GM18508 (cell line): ENCODE data around the gene TNNI2.

Experiments
- ATAC-seq: cut with Tn5 transposase; IDR thresholded peaks from one replicate; pipeline ENCODE4 v1.9.1; 2021; ENCODE audit warnings: moderate number of reproducible peaks; ENCODE audit not compliant: insufficient read depth, unreplicated experiment

Gene TNNI2

GRCh38 chr11:1832211-1832919, 6.4 kb upstream of the TNNI2 start:
- no peak for ATAC-seq

GRCh38 chr11:1832920-1833295, 5.9 kb upstream of the TNNI2 start:
- ATAC-seq: no peak

GRCh38 chr11:1834062-1834610, 4.6 kb upstream of the TNNI2 start:
- ATAC-seq: no peak

- ATAC-seq: no peak
These were observed 3.8 kb upstream of the TNNI2 start, which contains the start of gene SYT8 for GRCh38 chr11:1834779-1835670. Gene SYT8 (plus strand): TSS chr11:1834990. CDS start chr11:1835106, 116 bp downstream.

GRCh38 chr11:1835671-1836010, 3.1 kb upstream of the TNNI2 start:
- no peak for ATAC-seq

GRCh38 chr11:1836011-1836945, 2.5 kb upstream of the TNNI2 start:
- no peak for ATAC-seq

- no peak for ATAC-seq
These were observed 1.4 kb upstream of the TNNI2 start for GRCh38 chr11:1837171-1838076.

GRCh38 chr11:1838077-1838425, 730 bp upstream of the TNNI2 start:
- ATAC-seq: no peak

GRCh38 chr11:1839204-1839923, 583 bp downstream of the TNNI2 start:
- no peak for ATAC-seq

GRCh38 chr11:1839924-1840779, 1.4 kb downstream of the TNNI2 start:
- ATAC-seq: no peak

GRCh38 chr11:1840780-1841480, 2.1 kb downstream of the TNNI2 start:
- no peak for ATAC-seq

GRCh38 chr11:1841511-1842148, 2.8 kb downstream of the TNNI2 start:
- ATAC-seq: no peak

GRCh38 chr11:1842149-1843097, 3.6 kb downstream of the TNNI2 start:
- ATAC-seq: no peak

GRCh38 chr11:1843098-1843473, 4.3 kb downstream of the TNNI2 start:
- ATAC-seq: no peak

- ATAC-seq: no peak
These were observed 5.0 kb downstream of the TNNI2 start for GRCh38 chr11:1843796-1844195.
